ENCODE measurements around the gene FHIT.

Gene FHIT

GRCh38 chr3:59963676-59964075, 1287.6 kb downstream of the FHIT start:
- DNase-seq (ENCODE audit: low read depth), result peak; percentile 18
- H3K4me3 ChIP-seq (ENCODE audit: low read depth, low read length), result no peak overlapping the region
- TF ChIP-seq, protein P1, sequence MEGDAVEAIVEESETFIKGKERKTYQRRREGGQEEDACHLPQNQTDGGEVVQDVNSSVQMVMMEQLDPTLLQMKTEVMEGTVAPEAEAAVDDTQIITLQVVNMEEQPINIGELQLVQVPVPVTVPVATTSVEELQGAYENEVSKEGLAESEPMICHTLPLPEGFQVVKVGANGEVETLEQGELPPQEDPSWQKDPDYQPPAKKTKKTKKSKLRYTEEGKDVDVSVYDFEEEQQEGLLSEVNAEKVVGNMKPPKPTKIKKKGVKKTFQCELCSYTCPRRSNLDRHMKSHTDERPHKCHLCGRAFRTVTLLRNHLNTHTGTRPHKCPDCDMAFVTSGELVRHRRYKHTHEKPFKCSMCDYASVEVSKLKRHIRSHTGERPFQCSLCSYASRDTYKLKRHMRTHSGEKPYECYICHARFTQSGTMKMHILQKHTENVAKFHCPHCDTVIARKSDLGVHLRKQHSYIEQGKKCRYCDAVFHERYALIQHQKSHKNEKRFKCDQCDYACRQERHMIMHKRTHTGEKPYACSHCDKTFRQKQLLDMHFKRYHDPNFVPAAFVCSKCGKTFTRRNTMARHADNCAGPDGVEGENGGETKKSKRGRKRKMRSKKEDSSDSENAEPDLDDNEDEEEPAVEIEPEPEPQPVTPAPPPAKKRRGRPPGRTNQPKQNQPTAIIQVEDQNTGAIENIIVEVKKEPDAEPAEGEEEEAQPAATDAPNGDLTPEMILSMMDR (IDR thresholded peaks at IDR 0.05; ENCODE audit: low read depth, low read length, missing control alignments), result no peak
- in situ Hi-C loops (cut with HindIII; ENCODE audit: low sequenced_read_pairs), result no loop called here

- TF ChIP-seq, protein P1 (IDR thresholded peaks at IDR 0.05; ENCODE audit: low read depth, low read length, missing control alignments), result no peak
- no peak for DNase-seq (ENCODE audit: low read depth)
- in situ Hi-C loops (cut with HindIII; ENCODE audit: low sequenced_read_pairs), result no loop called here
- no peak overlapping the region for H3K4me3 ChIP-seq (ENCODE audit: low read depth, low read length)
Measured at GRCh38 chr3:59957150-59957549, 1294.1 kb downstream of the FHIT start.

- no peak for DNase-seq (ENCODE audit: low read depth)
- TF ChIP-seq, protein P1 (IDR thresholded peaks at IDR 0.05; ENCODE audit: low read depth, low read length, missing control alignments), result no peak
- in situ Hi-C loops (cut with HindIII; ENCODE audit: low sequenced_read_pairs), result no loop called here
- H3K4me3 ChIP-seq (ENCODE audit: low read depth, low read length), result no peak overlapping the region
Measured at GRCh38 chr3:59953104-59953503, 1298.1 kb downstream of the FHIT start.

DNA sequence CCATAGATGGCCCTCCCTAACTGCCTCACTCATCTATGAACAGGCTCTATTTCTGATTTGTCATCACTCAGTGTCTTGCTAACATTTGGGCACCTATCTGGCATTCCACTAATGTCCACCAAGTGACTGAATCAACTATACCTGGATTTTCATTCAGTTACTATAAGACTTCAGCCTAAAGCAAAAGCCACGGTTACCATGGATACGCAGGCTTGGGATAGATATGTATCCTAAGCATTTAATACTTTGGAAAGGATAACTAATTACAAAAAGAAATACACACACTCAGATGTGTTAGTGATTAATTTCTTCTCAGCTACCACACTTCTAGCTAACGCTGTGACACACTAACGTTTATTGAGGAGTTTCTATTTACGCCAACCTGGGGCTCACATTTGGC, 1301.9 kb downstream of the FHIT start:
- H3K4me3 ChIP-seq (ENCODE audit: low read depth, low read length), result no peak overlapping the region
- in situ Hi-C loops (cut with HindIII; ENCODE audit: low sequenced_read_pairs), result no loop called here
- TF ChIP-seq, protein P1 (IDR thresholded peaks at IDR 0.05; ENCODE audit: low read depth, low read length, missing control alignments), result no peak
- no peak for DNase-seq (ENCODE audit: low read depth)

- no peak for DNase-seq (ENCODE audit: low read depth)
- H3K4me3 ChIP-seq (ENCODE audit: low read depth, low read length), result no peak overlapping the region
- TF ChIP-seq, protein P1 (IDR thresholded peaks at IDR 0.05; ENCODE audit: low read depth, low read length, missing control alignments), result no peak
- in situ Hi-C loops (cut with HindIII; ENCODE audit: low sequenced_read_pairs), result no loop called here
Measured at GRCh38 chr3:59946401-59946800, 1304.9 kb downstream of the FHIT start.

DNA sequence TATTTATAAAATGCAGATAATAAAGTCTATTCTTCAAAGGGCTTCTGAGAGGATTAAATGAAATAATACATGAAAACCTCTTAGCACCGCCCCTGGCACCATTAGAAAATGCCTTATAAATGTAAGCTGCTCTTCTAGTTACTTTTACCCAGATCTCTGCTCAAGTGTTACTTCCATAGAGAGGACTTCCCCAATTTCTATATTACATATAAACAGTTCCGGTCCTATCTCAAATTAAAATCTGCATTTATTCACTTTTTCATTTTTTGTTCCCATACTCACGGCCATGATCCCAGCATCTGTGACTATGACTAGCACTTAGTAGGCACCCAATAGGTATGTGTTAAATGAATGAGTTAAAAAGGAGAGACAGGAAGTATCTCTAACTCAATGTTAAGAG, 1310.5 kb downstream of the FHIT start:
- no peak for DNase-seq (ENCODE audit: low read depth)
- TF ChIP-seq, protein P1 (IDR thresholded peaks at IDR 0.05; ENCODE audit: low read depth, low read length, missing control alignments), result no peak
- in situ Hi-C loops (cut with HindIII; ENCODE audit: low sequenced_read_pairs), result no loop called here
- H3K4me3 ChIP-seq (ENCODE audit: low read depth, low read length), result no peak overlapping the region

Measured in astrocyte of the cerebellum (primary cell).